AG08396 (cell line): Measurements from ENCODE around the gene MROH7.
"Not testable (repeated sequence)": the region's sequence is repeated elsewhere in the genome, so short reads cannot be mapped to it uniquely, and the experiment has no call there.

Experiments used
- DNase-seq: peaks from one replicate; pipeline ENCODE4 v3.0.0; 2012; ENCODE audit warnings: low spot score, mixed read lengths

The MROH7 gene

DNA sequence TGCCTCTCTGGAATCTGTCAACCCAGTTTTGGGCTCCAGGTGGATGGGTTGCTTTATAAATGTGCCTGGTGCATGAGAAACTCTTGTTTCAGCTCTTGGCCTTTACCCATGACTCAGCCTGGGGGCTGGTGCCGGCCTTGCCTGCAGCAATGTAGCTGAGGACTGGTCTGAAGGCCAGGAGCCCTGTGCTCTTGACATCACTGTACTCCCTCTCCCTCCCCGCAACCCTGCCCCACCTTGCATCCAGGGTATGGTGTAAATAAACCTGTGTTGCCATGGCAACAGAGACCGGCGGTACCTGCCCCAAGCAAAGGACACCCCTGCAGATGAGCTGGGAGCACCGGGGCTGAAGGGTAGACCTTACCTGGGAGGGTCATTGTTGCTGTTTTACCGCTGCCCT is 31.5 kb upstream of the MROH7 start:
- DNase-seq = no peak

DNA sequence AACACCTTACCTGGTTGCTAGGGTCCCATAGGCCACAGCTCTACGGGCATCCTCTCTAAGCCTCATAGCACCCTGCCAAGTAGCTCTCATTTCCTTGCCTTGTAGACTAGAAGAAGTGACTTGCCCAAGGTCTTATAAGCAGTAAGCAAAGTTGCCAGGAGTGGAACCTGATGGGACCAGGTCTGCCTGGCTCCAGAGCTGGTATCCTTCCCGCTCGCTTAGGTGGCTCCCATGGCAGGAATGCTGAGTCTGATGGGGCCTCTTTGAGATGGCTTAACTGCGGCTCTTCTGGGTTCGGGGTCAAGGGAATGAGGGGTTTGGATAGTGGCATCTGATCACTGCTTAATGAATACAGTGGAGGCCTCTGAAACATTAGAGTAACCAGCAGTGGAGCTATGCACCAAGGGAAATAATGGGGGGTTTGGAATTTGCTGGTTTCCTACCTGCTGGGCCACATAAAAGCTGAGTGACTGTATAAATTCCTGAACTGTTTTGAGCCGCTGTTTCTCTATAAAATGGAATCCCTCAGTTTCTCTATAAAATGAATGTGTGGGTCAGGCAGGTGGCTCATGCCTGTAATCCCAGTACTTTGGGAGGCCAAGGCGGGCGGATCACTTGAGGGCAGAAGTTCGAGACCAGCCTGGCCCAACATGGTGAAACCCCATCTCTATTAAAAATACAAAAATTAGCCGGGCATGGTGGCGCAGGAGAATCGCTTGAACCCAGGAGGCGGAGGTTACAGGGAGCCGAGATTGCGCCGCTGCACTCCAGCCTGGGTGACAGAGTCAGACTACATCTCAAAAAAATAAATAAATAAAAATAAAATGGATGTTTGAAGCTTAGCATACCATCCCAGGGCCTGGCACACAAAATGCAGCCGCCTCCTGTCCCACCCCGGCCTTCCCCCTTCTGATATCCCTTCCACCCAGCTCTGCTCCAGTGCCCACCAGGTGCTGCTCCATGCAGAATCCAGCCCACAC is 30.7 kb upstream of the MROH7 start:
- no peak for DNase-seq

DNA sequence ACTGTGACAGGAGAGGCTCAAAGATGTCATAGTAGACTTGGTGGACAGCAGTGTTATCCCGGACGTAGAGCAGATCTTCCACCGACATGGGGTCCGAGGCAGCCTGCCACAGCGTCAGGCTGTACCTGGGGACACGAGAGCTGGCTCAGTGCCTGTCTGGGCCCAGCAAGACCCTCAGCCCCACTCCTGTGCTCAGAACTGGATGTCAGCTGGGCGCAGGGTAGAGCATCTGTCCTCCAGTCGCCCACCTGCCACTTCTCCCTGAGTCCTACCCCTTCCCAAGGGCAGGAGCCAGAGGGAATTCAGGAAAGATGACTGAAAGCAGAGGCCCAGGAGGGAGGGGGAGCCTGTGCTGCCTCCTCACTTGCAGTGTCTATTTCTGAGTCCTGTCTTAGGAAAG is 30.0 kb upstream of the MROH7 start:
- DNase-seq = no peak

DNA sequence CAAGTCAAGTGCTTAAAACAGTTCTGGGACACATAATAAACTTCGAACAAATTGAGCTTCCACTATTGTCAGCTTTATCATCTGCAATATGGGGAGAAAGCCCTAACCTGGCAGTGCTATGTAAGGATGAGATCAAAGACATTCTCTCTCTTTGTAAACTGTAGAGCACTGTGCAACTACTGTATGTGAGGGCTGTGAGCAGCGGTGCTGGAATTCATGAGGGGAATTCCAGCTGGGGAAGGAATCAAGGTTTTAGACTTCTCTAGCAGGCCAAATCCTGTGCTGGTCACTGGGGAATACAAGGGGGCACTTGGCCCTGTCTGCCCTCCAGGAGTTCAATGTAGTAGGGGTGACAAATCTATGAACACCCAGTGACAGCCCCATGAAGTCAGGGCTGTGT is 27.6 kb upstream of the MROH7 start:
- DNase-seq = no peak

DNA sequence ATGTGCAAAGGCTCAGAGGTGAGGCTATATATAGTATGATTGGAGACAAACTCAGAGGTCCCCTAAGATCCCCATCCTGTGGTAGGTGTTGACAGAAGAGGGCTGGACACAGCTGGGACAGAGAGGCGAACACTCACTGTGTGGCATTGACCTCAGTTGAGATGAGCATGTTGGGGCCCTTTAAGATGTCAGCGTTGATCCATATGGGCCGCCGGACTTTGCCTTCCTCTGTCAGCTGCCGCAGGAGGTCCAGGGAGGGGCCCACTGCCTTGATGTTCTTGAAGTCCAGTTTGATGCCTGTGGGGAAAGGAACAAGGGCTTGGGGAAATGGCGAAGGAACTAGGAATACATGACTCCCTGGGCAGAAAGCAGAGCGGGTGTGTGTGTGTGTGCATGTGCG is 27.0 kb upstream of the MROH7 start:
- no peak for DNase-seq

DNA sequence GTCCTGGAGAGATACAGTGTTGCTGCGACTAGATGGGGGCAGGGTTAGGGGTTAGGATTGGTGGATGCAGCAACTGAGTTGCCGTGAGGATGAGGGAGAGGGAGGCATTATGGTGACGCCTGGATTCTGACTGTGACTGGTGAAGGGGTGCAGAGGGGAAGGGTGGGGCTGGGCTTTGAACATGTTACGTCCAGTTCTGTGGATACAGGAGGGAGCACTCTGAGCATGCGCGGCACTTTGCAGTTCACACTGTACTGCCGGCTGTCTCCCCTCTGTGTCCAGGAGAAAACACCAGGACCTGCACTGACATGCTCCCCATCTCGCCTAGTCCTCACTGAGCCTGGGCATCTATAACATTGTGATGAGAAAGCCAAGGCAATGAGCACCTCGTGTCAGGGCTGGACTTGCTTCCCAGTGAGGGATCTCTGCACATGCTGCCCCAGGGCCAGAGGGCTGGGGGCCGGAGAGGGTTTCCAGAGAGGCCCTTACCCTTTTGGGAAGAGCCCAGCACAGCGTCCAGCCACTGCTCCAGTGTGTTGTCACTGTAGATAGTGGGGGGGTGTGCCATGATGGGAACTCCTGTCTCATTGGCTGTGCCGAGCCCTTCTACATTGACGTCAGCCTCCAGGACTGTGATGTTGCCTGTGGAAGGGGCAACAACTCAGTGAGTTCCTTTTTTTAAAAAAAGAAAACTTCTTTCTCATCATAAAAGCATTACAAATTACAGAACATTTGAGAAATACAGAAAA is 25.9 kb upstream of the MROH7 start:
- no peak for DNase-seq

DNA sequence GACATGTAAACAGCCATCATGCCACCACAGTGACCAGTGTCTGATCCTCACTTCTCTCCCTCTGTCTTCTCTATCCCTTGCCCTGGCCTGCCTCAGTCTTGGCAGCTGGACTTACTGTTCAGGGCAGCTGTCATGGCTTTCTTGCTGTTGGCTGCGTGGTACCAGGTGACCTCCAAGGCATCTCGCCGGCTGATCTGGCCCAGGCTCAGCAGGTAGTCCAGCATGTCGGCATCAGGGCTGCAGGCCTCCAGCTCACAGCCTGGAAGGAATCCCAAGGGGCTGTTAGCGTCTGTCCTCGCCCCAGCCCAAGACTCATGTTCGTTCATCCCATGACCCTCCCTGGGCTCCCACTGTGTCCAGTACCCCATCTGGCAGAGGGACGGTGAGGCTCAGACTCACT is 21.8 kb upstream of the MROH7 start:
- DNase-seq = no peak

DNA sequence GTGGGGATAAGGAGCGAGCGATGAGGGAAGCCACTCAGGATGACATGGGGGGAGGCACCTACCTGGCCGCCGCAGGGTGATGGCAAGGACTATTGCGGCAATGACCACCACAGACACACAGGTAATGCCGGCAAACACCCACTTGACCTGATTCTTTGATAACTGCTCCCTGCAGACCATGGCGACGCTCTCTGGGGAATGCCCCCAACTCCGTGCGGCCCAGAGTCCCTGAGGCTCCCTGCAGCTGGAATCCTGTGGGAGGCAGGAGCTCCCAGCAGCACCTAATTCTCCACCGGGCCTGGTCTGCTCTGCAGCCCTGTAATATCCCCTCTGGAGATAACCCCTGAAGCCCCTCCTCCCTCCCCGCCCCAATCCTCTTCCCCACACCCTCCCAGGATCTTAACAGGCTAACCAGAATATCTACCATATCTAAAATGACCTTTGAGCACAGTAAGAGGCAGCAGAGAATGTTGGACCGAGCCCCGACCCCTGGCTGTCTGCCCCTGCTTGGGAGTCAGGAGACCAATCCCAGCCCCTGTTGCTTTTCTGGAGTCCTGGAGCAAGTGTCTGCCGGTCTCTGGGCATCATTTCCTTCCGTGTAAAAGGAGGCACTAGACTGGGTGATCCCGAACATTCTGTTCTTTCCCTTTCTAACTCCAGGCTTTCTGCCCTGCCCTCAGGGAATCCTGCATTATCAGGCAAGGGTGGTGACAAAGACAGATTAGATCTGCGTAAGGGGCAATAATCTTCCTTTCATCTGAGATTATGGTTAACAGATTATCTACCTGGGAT is 18.2 kb upstream of the MROH7 start, which contains the start of gene FAM151A:
Gene FAM151A (minus strand): TSS at position 310 of the 792 bp plus-strand sequence. CDS start 130 bp downstream, at position 180.
- no peak for DNase-seq

DNA sequence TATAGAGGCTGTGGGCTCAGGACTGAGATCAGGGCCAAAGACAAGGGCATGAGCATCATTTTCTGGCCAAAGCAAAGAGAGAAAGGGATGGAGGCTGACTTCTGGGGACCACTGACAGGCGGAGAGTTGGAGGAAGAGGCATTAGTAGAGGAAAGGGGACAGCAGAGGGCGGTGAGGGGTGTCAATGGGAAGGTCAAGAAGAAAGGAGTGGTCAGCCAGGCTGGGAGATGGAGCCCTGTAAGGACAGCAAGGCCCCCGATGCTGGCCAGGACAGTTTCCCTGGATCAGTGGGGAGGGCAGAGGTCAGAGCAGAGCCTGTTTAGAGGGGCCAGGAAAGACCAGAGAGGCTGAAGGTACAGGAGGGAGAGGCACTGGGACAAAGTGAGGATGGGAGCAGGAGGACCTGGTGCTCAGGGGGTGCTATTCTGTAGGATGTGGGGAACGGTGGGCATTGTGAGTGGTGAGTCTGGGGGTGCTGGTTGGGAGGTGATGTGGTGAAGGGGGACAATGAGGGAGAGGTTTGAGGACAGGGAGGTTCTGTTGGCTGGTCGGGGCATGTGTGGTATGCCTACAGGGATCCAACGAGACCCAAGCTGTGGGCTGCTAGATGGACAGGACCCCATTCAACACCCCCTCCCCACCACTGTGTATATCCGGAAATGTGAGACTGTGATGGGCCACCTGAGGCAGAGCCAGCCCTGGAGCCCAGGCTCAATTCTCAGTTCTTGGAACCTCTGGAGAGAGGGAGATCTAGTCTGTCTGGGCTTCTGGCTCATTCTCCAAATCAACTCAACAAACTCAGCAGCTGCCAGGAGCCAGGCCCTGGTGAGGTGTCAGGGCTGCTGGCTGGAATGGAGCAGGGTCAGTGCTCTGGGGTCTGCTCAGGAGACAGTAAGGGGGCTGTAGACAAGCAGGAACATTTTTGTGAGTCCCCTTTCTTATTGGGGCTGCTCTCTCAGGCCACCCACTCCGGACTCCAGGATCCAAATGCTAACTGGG is 16.8 kb upstream of the MROH7 start:
- DNase-seq = no peak

DNA sequence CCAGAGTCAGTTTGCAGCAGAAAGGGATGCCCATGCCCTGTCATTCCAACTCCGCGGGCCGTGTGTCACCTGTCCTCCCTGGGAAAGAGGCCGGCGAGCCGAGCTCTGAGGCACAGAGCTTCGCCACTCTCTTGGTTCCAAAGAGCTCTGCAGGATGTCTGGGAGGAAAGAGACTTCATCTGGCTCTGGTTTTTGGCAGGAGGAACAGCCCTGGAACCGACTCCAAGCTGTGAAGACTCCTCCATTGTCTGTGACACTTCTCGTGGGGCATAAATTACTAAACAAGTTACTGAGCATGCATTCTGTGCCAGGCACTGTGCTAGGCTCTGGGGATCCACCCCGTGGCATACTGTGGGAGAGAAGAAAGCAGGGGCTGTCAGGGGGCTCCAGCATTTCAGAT is 14.4 kb upstream of the MROH7 start:
- no peak for DNase-seq

DNA sequence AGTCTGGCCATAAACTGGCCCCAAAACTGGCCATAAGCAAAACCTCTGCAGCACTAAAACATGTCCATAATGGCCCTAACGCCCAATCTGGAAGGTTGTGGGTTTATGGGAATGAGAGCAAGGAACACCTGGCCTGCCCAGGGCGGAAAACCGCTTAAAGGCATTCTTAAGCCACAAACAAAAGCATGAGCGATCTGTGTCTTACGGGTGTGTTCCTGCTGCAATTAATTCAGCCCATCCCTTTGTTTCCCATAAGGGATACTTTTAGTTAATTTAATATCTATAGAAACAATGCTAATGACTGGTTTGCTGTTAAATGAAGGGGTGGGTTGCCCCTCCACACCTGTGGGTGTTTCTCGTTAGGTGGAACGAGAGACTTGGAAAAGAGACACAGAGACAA is 5.8 kb upstream of the MROH7 start:
- DNase-seq = not testable (repeated sequence)

DNA sequence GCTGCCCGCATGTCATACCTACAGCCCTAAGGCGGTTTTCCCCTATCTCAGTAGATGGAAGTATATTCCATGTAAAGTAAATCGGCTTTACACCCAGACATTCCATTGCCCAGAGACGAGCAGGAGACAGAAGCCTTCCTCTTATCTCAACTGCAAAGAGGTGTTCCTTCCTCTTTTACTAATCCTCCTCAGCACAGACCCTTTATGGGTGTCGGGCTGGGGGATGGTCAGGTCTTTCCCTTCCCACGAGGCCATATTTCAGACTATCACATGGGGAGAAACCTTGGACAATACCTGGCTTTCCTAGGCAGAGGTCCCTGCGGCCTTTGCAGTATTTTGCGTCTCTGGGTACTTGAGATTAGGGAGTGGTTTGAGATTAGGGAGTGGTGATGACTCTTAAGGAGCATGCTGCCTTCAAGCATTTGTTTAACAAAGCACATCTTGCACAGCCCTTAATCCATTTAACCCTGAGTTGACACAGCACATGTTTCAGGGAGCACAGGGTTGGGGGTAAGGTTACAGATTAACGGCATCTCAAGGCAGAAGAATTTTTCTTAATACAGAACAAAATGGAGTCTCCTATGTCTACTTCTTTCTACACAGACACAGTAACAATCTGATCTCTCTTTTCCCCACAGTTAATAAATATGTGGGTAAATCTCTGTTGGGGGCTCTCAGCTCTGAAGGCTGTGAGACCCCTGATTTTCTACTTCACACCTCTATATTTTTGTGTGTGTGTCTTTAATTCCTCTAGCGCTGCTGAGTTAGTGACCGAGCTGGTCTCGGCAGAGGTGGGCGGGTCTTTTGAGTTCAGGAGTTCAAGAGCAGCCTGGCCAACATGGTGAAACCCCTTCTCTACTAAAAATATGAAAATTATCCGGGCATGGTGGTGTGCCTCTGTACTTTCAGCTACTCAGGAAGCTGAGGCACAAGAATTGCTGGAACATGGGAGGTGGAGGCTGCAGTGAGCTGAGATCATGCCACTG is 4.8 kb upstream of the MROH7 start:
- not testable (repeated sequence) for DNase-seq

DNA sequence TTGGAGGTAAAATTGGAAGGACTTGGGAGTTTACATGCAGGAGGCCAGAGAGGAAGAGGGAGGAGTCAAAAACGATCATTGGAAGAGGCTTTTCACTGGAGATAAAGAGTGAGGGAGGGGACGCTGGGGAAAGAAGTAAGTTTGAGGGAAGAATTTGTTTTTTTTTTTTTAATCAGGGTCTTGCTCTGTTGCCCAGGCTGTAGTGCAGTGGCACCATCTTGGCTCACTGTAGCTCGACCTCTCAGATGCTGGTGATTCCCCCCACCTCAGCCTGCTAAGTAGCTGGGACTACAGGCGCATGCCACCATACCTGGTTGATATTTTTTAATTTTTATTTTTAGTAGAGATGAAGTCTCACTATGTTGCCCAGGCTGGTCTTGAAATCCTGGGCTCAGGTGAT is 1.2 kb upstream of the MROH7 start:
- no peak for DNase-seq

DNA sequence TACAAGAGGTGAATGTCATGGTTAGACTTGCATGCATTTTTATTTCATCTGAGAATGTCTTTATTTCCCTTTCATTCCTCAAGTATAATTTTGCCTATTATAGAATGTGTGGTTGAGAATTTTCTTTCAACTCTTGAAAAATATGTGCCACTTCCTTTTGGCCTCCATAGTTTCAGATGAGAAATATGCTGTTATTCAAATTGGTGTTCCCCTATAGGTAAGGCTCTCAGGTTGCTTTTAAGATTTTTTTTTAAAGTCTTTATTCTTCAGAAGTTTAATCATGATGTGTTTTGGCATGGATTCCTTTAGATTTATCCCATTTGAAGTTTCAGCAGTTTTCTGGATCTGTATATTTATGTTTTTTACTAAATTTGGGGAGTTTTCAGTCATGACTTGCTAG is 2.1 kb downstream of the MROH7 start:
- DNase-seq = no peak

DNA sequence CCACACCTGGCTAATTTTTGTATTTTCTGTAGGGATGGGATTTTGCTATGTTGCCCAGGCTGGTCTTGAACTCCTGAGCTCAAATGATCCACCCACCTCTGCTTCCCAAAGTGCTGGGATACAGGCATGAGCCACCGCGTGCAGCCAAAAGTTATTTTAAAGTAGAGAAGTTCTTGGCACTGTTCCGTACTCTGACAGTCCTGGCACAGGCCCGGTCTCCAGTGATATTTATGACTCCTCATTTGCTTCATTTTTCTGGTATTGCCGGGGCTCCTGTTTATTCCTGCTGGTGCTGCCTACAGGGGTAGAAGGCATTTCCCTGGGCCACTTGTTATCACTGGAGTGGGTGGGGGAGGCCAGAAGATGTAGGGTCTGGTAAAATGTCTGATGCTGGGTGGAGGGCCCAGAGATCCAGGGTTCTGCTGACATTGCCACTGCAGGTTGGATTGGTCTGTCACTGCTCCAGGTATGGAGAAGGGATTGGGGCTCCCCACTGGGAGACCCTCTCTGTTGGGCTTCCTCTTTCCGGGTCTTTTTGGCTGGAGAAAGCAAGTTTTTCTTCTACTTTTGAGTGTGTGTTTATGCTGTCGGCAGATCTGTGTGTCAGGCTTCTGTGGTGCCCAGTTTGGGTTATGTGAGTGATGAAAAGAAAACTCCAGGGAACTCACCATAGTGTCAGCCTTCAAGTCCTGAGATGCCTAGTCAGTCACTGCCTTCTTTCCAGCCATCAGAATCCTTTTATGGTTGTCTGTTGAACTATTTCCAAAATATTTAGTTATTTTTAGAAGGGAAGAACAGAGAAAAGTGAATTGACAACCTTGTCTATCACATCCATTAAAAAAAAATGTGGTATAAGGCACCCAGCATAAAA is 4.5 kb downstream of the MROH7 start:
- DNase-seq = peak; percentile 28

DNA sequence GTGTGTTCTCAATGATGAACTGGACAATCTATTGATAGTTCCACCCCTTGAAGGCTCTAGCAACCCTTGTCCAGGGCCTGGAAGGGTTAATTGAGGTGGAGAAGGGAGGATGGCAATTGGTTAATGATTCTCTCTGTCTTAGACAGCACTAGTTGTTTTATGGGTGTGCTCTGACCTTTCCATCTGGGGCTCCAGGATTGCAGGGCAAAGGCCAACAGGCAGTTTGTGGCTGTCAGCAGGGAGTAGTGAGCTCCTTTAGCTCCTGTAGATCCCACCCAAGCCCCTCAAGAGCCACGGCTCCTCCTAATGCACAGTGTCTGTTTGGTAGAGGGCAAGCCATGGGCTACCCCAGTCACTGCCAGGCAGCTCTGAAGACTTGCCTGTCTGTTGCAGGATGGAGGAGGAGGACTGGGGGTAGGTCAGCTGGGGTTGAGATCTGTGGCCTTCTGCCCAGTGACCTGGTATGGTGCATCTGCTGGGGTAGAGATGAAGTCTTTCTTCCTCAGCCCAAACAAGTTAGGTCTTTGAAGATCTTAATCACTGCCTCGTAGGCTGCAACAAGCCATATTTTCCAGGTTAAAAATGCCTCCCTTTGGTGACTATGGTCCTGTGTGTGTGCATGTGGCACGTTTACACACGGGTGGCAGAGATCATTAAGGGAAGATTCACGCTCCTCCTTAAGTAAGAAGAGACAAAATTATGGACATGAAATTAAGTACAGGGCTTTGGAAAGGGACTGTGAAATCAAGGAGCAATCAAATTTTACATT is 7.7 kb downstream of the MROH7 start:
- no peak for DNase-seq

DNA sequence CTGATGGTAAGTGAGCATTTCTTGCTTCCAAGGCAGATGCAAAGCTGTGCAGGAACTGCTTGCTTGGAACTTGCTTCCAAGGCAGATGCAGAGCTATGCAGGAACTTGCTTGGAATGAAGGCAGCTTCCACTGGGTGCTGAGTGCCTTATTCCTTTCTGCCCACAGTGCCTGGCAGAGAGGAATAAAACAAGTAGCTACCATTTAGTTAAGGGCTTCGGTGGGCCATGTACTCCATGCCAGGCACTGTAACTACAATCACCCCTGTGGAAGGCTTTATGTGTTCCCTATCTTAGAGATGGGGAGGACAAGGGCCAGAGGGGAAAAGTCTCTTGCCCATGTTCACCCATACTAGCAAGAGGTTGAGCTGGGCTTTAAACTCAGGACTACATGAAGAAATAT is 8.3 kb downstream of the MROH7 start:
- no peak for DNase-seq

DNA sequence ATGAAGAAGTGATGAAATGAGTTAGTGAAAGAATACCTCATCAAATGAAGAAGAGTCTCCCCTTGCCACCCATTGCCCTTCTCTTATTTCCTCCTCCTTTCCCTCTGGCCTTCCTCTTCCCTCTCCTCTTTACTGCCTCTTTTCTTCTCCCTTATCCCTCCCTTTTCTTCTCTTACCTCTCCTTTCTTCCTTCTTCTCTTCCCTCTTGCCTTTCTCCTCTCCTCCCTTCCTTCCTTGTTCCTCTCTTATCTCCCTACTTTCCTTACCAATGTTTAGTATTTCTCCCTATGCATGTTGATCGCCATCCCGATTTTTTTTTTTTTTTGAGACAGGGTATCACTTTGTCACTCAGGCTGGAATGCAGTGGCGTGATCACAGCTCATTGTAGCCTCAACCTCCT is 8.8 kb downstream of the MROH7 start:
- DNase-seq = no peak
